Natural killer cell (primary cell): Measurements from ENCODE around the gene MACROD2. TPM values are rescaled to one million over a fixed set of nuclear protein-coding genes. Genes with fewer than 3 reads are reported as not detected.

ENCODE experiments used
- ATAC-seq, 3 donors: fragments of 150-1000 bp in 2 of 3; fragments of 200-7000 bp in 1 of 3; cut with Tn5 transposase; 1 replicate in 1 of 3; 2 replicates in 2 of 3; pipeline ENCODE4 v1.10.0; 2021; ENCODE audit warnings: mild to moderate bottlenecking in 2 of 3, moderate library complexity in 2 of 3
- DNase-seq, 2 donors: peaks; one replicate each; pipeline versions ENCODE4 v3.0.0 to v3.0.0-alpha.2; 2013 to 2021; ENCODE audit warnings: mixed read lengths in 1 of 2
- H3K27ac ChIP-seq: one replicate; pipeline ENCODE4 v1.5.1; 2013; ENCODE audit warnings: mild to moderate bottlenecking, low read length
- H3K27me3 ChIP-seq: one replicate; pipeline ENCODE4 v1.6.1; 2013; ENCODE audit warnings: low read length; ENCODE audit not compliant: control insufficient read depth, insufficient read depth
- H3K36me3 ChIP-seq: one replicate; pipeline ENCODE4 v1.6.1; 2013; ENCODE audit warnings: low read length; ENCODE audit not compliant: control insufficient read depth, insufficient read depth
- H3K4me1 ChIP-seq: one replicate; pipeline ENCODE4 v1.6.1; 2013; ENCODE audit warnings: low read length; ENCODE audit not compliant: control insufficient read depth, insufficient read depth
- H3K4me3 ChIP-seq: one replicate; pipeline ENCODE4 v1.5.1; 2013; ENCODE audit warnings: low read length
- H3K9me3 ChIP-seq: one replicate; pipeline ENCODE4 v1.6.1; 2013; ENCODE audit warnings: low read length; ENCODE audit not compliant: control insufficient read depth, insufficient read depth
- H3K27ac Mint-ChIP-seq, 2 donors: one replicate each; pipeline ENCODE4 v1.8.0; 2022; ENCODE audit warnings: mild to moderate bottlenecking in 2 of 2, mixed read lengths in 2 of 2, moderate library complexity in 1 of 2
- H3K27me3 Mint-ChIP-seq, 2 donors: one replicate each; pipeline ENCODE4 v1.8.0; 2022; ENCODE audit warnings: low read depth in 2 of 2, mixed read lengths in 2 of 2
- H3K36me3 Mint-ChIP-seq: one replicate; pipeline ENCODE4 v1.8.0; 2022; ENCODE audit warnings: mixed read lengths
- H3K4me1 Mint-ChIP-seq, 2 donors: one replicate each; pipeline ENCODE4 v1.8.0; 2022; ENCODE audit warnings: mixed read lengths in 2 of 2
- H3K4me3 Mint-ChIP-seq: one replicate; pipeline ENCODE4 v1.8.0; 2022; ENCODE audit warnings: mild to moderate bottlenecking, moderate library complexity, mixed read lengths
- H3K9me3 Mint-ChIP-seq, 2 donors: one replicate each; pipeline ENCODE4 v1.8.0; 2022; ENCODE audit warnings: mixed read lengths in 2 of 2
- WGBS: methylation state at CpG from one replicate; pipeline ENCODE4 v1.1.7; 2013; ENCODE audit warnings: missing lambda C conversion rate; ENCODE audit not compliant: insufficient coverage; 5-methylcytosine and 5-hydroxymethylcytosine counted together
- intact Hi-C: fragments of 100-400 bp; cut with micrococcal nuclease; formaldehyde crosslinking; loops from one replicate; pipeline ENCODE4 v1.14.2; 2022
- total RNA-seq, 4 donors: library from RNA; stranded (reverse); fragments of 120-200 nt in 1 of 4; gene quantifications; one replicate each; pipeline versions ENCODE4 v1.2.3 to v1.2.4, GENCODE V29; 2013 to 2022
- TF ChIP-seq, protein P1 (sequence below): fragments of 200-600 bp; IDR thresholded peaks from one replicate; pipeline ENCODE4 v1.8.0; 2022; ENCODE audit warnings: antibody characterized with exemption

MACROD2 gene
- total RNA-seq, 3 donors from 2014 or later (not counting 1 experiment from before 2014, with no cell fraction given) = 0.19 to 0.88 TPM; not detected in 1

DNA sequence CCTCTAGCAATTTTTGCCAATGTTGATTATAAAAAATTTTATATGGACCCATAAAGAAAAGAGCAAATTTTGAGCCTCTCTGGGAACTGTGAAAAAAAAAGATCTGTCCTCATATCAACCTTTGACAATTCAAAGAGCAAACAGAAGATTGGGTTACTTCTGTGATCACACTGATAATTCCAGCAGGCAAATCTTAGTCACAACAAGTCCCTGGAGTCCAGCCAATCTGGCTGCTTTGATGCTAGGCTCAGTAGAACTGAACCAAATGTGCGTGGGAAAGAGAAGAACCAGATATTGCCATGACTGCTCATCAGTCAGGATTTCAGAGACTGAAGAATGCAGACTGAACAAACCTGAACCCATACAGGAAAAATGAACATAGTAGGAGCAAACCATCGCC lies 780.5 kb downstream of the MACROD2 start:
- TF ChIP-seq, protein P1, sequence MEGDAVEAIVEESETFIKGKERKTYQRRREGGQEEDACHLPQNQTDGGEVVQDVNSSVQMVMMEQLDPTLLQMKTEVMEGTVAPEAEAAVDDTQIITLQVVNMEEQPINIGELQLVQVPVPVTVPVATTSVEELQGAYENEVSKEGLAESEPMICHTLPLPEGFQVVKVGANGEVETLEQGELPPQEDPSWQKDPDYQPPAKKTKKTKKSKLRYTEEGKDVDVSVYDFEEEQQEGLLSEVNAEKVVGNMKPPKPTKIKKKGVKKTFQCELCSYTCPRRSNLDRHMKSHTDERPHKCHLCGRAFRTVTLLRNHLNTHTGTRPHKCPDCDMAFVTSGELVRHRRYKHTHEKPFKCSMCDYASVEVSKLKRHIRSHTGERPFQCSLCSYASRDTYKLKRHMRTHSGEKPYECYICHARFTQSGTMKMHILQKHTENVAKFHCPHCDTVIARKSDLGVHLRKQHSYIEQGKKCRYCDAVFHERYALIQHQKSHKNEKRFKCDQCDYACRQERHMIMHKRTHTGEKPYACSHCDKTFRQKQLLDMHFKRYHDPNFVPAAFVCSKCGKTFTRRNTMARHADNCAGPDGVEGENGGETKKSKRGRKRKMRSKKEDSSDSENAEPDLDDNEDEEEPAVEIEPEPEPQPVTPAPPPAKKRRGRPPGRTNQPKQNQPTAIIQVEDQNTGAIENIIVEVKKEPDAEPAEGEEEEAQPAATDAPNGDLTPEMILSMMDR = no peak
- Histone ChIP-seq H3K4me3 (no peak overlapping the region), H3K36me3 (no peaks in the 10 kb centered on the region), H3K9me3 (no peaks in the 10 kb centered on the region), H3K27me3 (no peaks in the 10 kb centered on the region), H3K27ac (no peak overlapping the region), H3K4me1 (no peaks in the 10 kb centered on the region)
- Mint-ChIP-seq H3K27ac (no peak overlapping the region), H3K4me3 (no peak overlapping the region), H3K4me1 (no peaks in the 10 kb centered on the region), H3K9me3 (peaks cover 13 to 15% of the 10 kb centered on the region in 2 donors), H3K27me3 (no peaks in the 10 kb centered on the region), H3K36me3 (no peaks in the 10 kb centered on the region)
- intact Hi-C loops = no loop called here
- no peak for ATAC-seq
- 89% methylated on average over 1 of the region's 2 CpGs for WGBS
- no peak for DNase-seq

DNA sequence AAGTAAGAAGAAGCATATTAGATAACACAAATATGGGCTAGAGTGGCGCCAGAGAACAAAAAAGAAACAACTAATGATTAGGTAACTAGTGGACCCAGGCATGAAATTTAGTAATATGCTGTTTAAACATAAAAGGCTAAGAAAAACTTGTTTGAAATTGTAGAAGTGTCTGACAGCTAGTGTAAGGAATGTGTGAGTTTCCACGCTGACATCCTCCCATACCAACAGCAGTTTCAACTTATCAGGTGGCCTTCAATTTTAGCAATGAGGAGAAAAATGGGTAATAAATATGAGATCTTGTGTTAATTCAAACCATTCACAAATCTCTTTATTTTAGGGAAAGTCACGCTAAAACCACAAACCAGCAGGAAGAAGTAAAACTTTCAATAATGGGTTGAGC lies 782.3 kb downstream of the MACROD2 start:
- intact Hi-C loops = no loop called here
- DNase-seq (no peak), ATAC-seq (no peak)
- Histone ChIP-seq H3K36me3 (no peaks in the 10 kb centered on the region), H3K9me3 (no peaks in the 10 kb centered on the region), H3K4me3 (no peak overlapping the region), H3K4me1 (no peaks in the 10 kb centered on the region), H3K27ac (no peak overlapping the region), H3K27me3 (no peaks in the 10 kb centered on the region)
- H3K9me3 Mint-ChIP-seq = peaks cover 8 to 22% of the 10 kb centered on the region in 2 donors
- no peaks in the 10 kb centered on the region for H3K27me3 Mint-ChIP-seq
- no peak overlapping the region for H3K27ac Mint-ChIP-seq
- TF ChIP-seq, protein P1 = no peak
- 52% methylated on average over 2 of the region's 3 CpGs for WGBS
- no peak overlapping the region for H3K4me3 Mint-ChIP-seq
- no peaks in the 10 kb centered on the region for H3K4me1 Mint-ChIP-seq
- H3K36me3 Mint-ChIP-seq = no peaks in the 10 kb centered on the region

DNA sequence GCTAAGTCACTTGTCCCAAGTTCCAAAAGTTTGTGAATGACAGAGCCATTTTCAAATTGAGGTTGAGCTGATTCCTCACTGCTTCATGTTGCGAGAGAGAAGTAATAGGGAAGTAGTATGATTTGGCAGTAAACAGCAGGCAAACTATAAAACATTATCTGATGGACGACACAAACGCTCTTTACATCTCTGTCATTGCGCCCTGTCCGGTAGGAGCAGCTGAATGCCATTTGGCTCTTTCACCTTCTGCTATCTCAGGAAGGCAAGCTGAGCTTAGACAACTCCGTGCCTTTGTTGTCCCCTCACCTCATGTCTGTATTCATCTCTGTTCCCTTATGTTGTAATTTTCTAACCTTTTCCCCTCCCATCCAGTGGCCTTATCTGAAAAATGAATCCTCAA lies 782.8 kb downstream of the MACROD2 start:
- Histone ChIP-seq H3K4me3 (no peak overlapping the region), H3K4me1 (no peaks in the 10 kb centered on the region), H3K9me3 (no peaks in the 10 kb centered on the region), H3K27me3 (no peaks in the 10 kb centered on the region), H3K36me3 (no peaks in the 10 kb centered on the region), H3K27ac (no peak overlapping the region)
- Mint-ChIP-seq H3K4me1 (no peaks in the 10 kb centered on the region), H3K4me3 (no peak overlapping the region), H3K27me3 (no peaks in the 10 kb centered on the region), H3K27ac (no peak overlapping the region), H3K9me3 (peaks cover 8 to 24% of the 10 kb centered on the region in 2 donors), H3K36me3 (no peaks in the 10 kb centered on the region)
- DNase-seq (no peak), ATAC-seq (no peak)
- intact Hi-C loops = no loop called here
- TF ChIP-seq, protein P1 = no peak
- WGBS = 41% methylated on average over 6 of the region's 6 CpGs

DNA sequence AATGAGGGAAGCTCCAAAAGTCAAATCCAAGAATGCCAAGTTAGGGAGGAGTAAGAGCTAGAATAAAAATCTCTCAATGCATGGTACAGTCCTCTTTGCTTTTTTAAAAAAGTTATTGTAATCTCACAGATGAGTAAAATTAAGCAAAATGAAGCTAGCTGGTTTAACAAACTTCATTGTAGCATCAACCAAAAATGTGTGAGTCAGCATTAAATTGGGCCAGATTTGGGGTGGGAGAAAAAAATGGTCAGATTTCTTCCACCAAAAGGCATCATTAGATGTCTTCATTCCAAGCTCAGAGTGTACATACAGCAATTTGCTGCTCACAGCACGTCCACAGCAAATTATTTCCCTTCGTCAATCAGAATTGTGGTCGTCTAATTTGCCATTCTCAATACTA lies 783.6 kb downstream of the MACROD2 start:
- Histone ChIP-seq H3K4me1 (no peaks in the 10 kb centered on the region), H3K9me3 (peaks cover under 1% of the 10 kb centered on the region), H3K27ac (no peak overlapping the region), H3K4me3 (no peak overlapping the region), H3K36me3 (no peaks in the 10 kb centered on the region), H3K27me3 (no peaks in the 10 kb centered on the region)
- ATAC-seq (no peak), DNase-seq (no peak)
- intact Hi-C loops = no loop called here
- Mint-ChIP-seq H3K27ac (no peak overlapping the region), H3K9me3 (peaks cover 11 to 24% of the 10 kb centered on the region in 2 donors), H3K4me3 (no peak overlapping the region), H3K27me3 (no peaks in the 10 kb centered on the region), H3K4me1 (no peaks in the 10 kb centered on the region), H3K36me3 (no peaks in the 10 kb centered on the region)
- TF ChIP-seq, protein P1 = no peak
- 76% methylated on average over 3 of the region's 3 CpGs for WGBS
